GM23248 (cell line): ENCODE results near the gene DSG4.

Source experiments
- EZH2 ChIP-seq: fragments of 200-600 bp; sonication (generic); IDR thresholded peaks from 2 replicates; pipeline ENCODE4 v1.6.1; 2018; ENCODE audit warnings: antibody characterized with exemption, mild to moderate bottlenecking; ENCODE audit not compliant: insufficient read depth, poor library complexity, severe bottlenecking
- EZH2phosphoT487 ChIP-seq: fragments of 200-600 bp; sonication (generic); IDR thresholded peaks from 2 replicates; pipeline ENCODE4 v1.6.1; 2018; ENCODE audit warnings: antibody characterized with exemption, moderate library complexity, mild to moderate bottlenecking, low read depth; ENCODE audit not compliant: insufficient read depth

DNA sequence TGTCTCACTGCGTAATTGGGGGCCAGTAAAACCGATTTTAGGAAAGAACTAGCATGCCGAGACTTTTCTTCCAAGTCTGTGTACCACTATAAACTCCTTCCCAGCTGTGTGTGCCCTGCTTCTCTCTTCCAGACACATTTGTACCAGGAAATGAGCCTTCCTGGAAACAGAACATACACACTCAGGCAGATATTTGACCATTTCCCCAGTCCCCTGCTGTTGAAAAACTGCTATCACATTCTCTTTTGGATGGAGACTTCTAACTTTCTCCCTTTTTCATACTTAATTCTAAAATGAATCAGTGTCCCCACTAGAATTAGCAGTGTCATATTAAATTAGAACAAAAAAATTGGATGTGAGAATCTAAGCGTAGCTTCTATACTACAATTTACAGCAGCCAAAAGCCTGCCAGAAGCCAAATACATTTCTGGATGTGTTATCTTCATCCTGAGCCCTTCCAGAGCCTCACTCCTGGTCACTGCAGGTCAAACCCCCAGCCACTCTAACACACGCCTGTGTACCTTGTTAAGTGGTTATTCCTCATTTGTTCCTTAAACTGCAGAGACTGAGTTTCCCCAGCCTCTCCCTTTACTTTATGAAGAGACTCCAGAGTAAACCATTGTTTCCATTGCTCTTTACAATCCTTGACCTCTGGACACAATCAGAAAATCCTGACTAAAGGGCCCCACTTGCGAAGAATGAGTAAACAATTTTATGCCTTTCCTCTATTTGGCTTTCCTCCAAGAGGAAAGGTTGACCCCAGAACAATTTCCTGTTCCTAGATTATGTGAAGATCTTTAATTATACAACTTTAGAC lies 20.4 kb downstream of the DSG4 start:
- no peak for TF ChIP-seq EZH2
- no peak for TF ChIP-seq EZH2phosphoT487
